ENCODE results near the gene HHATL.

DNA sequence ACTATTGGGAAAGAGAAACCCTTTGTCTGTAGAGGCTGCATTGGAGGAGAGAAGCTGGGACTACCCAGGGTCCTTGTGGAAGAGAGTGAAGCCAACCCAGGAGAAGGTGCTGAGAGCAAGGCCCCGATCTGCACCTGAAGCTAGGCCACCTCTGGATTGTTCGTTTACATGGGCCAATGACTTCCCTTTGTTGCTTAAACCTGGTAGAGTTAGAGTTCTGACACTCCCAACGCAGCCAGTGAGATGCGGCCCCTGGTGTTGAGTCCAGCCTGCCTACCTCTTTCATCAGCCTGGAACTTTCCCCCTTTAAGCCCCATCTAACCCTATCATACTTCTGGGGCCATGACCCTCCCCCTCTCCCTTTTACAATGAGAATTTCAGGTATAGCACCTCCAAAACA lies 39.7 kb upstream of the HHATL start:
- no peak for TF ChIP-seq POLR2A (IDR thresholded peaks at IDR 0.05; ENCODE audit: low read length)
- no peak for TF ChIP-seq GATA1 (IDR thresholded peaks at IDR 0.05; ENCODE audit: low read depth, low read length)

All from erythroblast (primary cell).